ENCODE results near the gene TATDN3. TPM values are rescaled to one million over a fixed set of nuclear protein-coding genes. Genes with fewer than 3 reads are reported as not detected.
A peak's percentile ranks its signal among the peaks of the same experiment; 100 is the strongest.
"Not testable (repeated sequence)": the region's sequence is repeated elsewhere in the genome, so short reads cannot be mapped to it uniquely, and the experiment has no call there.

TATDN3 gene
- total and polyA plus RNA-seq, 11 donors: 18.2 to 30.3 (median 24.1) TPM

- DNase-seq: no peak
- Histone ChIP-seq H3K4me1 (peaks cover 0 to 7% (median 0%) of the 10 kb centered on the region in 12 donors), H3K36me3 (peaks cover 0 to 11% (median 0%) of the 10 kb centered on the region in 9 donors), H3K27ac (no peak overlapping the region), H3K9me3 (no peaks in the 10 kb centered on the region), H3K27me3 (no peaks in the 10 kb centered on the region), H3K4me3 (no peak overlapping the region)
- 91 to 96% (median 95%) methylated on average over 4 to 10 of the region's 10 CpGs for WGBS, 4 donors
- TF ChIP-seq CTCF (IDR thresholded peaks at IDR 0.05) (peak in 3 of 12 donors; percentile 14 to 24 (median 24)), POLR2A (IDR thresholded peaks at IDR 0.05) (no peak)
- ATAC-seq: peak in 2 of 4 donors; percentile 49 to 65
- intact Hi-C loops (cut with DNase I): loop anchor here in 1 of 10 donors (10.0 kb wide), 1 partner anchor 275 kb away; no protein-coding TSS in a partner anchor
These were observed 31.4 kb upstream of the TATDN3 start for GRCh38 chr1:212760126-212760823.

- intact Hi-C loops (cut with DNase I): loop anchor here in 1 of 10 donors (10.0 kb wide), 1 partner anchor 277 kb away; no protein-coding TSS in a partner anchor
These were observed 29.5 kb upstream of the TATDN3 start for GRCh38 chr1:212762234-212762633.

GRCh38 chr1:212762839-212763238 lies 28.9 kb upstream of the TATDN3 start:
- intact Hi-C loops (cut with DNase I): loop anchor here in 1 of 10 donors (10.0 kb wide), 1 partner anchor 278 kb away; no protein-coding TSS in a partner anchor

More at GRCh38 chr1:212762234-212762633, 29.5 kb upstream of the TATDN3 start:
- Histone ChIP-seq H3K9me3 (peaks cover 0 to 13% (median under 1%) of the 10 kb centered on the region in 12 donors), H3K36me3 (peaks cover 0 to 18% (median 0%) of the 10 kb centered on the region in 9 donors), H3K4me3 (no peak overlapping the region), H3K27me3 (no peaks in the 10 kb centered on the region), H3K4me1 (peaks cover 0 to 7% (median 0%) of the 10 kb centered on the region in 12 donors), H3K27ac (no peak overlapping the region)
- TF ChIP-seq CTCF (IDR thresholded peaks at IDR 0.05) (no peak), POLR2A (IDR thresholded peaks at IDR 0.05) (no peak)
- ATAC-seq (no peak), DNase-seq (no peak)
- WGBS, 4 donors: 95 to 100% (median 97%) methylated on average over 4 of the region's 4 CpGs

GRCh38 chr1:212764718-212765281 lies 26.9 kb upstream of the TATDN3 start:
- Histone ChIP-seq H3K36me3 (peaks cover 0 to 27% (median 0%) of the 10 kb centered on the region in 9 donors), H3K9me3 (peaks cover 0 to 39% (median 15%) of the 10 kb centered on the region in 12 donors)
- H3K4me3 ChIP-seq, H3K4me1 ChIP-seq, ATAC-seq, DNase-seq, H3K27ac ChIP-seq, H3K27me3 ChIP-seq: not testable (repeated sequence)
- WGBS, 4 donors: 97 to 100% (median 99%) methylated on average over 1 of the region's 1 CpG
- intact Hi-C loops (cut with DNase I): loop anchor here in 1 of 10 donors (10.0 kb wide), 1 partner anchor 280 kb away; no protein-coding TSS in a partner anchor

More at GRCh38 chr1:212762839-212763238, 28.9 kb upstream of the TATDN3 start:
- Histone ChIP-seq H3K27me3 (no peaks in the 10 kb centered on the region), H3K4me1 (peaks cover 0 to 7% (median 0%) of the 10 kb centered on the region in 12 donors), H3K27ac (no peak overlapping the region), H3K4me3 (no peak overlapping the region), H3K36me3 (peaks cover 0 to 18% (median 0%) of the 10 kb centered on the region in 9 donors), H3K9me3 (peaks cover 0 to 19% (median 2%) of the 10 kb centered on the region in 12 donors)
- DNase-seq (no peak), ATAC-seq (no peak)
- WGBS, 4 donors: 95 to 98% (median 97%) methylated on average over 9 of the region's 9 CpGs
- TF ChIP-seq CTCF (IDR thresholded peaks at IDR 0.05): no peak
- no peak for TF ChIP-seq POLR2A (IDR thresholded peaks at IDR 0.05)

- not testable (repeated sequence) for H3K4me3 ChIP-seq, ATAC-seq, H3K4me1 ChIP-seq, DNase-seq, H3K27ac ChIP-seq, H3K27me3 ChIP-seq
- WGBS, 4 donors: 48 to 51% (median 49%) methylated on average over 2 of the region's 2 CpGs
- Histone ChIP-seq H3K9me3 (peaks cover 0 to 59% (median 26%) of the 10 kb centered on the region in 12 donors), H3K36me3 (peaks cover 0 to 33% (median 3%) of the 10 kb centered on the region in 9 donors)
- intact Hi-C loops (cut with DNase I): loop anchor here in 1 of 10 donors (10.0 kb wide), 1 partner anchor 282 kb away; no protein-coding TSS in a partner anchor
These were observed 24.9 kb upstream of the TATDN3 start for GRCh38 chr1:212766825-212767224.
